Central memory CD4-positive, alpha-beta T cell (primary cell): ENCODE data around the gene RPL13.

Source experiments
- DNase-seq: peaks from one replicate; pipeline ENCODE4 v3.0.0; 2022

The RPL13 gene

GRCh38 chr16:89599451-89599858 is 39.0 kb downstream of the RPL13 start:
- no peak for DNase-seq

GRCh38 chr16:89599902-89600301 is 39.4 kb downstream of the RPL13 start:
- DNase-seq, result no peak

- no peak for DNase-seq
These were observed 39.9 kb downstream of the RPL13 start for GRCh38 chr16:89600427-89600826.

GRCh38 chr16:89600956-89601355 is 40.5 kb downstream of the RPL13 start:
- no peak for DNase-seq

GRCh38 chr16:89601906-89602272 is 41.4 kb downstream of the RPL13 start:
- DNase-seq, result no peak

GRCh38 chr16:89602273-89602951 is 41.9 kb downstream of the RPL13 start:
- peak; percentile 38 for DNase-seq

- no peak for DNase-seq
These were observed 42.6 kb downstream of the RPL13 start for GRCh38 chr16:89602952-89603590.

GRCh38 chr16:89604764-89605163 is 44.3 kb downstream of the RPL13 start:
- DNase-seq, result no peak

- no peak for DNase-seq
These were observed 44.9 kb downstream of the RPL13 start for GRCh38 chr16:89605186-89605970.

GRCh38 chr16:89606006-89606405 is 45.5 kb downstream of the RPL13 start:
- DNase-seq, result no peak

- DNase-seq, result no peak
These were observed 47.0 kb downstream of the RPL13 start for GRCh38 chr16:89607453-89607852.

- DNase-seq, result no peak
These were observed 47.7 kb downstream of the RPL13 start for GRCh38 chr16:89607937-89608740.

- no peak for DNase-seq
These were observed 49.6 kb downstream of the RPL13 start for GRCh38 chr16:89610108-89610453.

GRCh38 chr16:89612415-89613166 is 52.1 kb downstream of the RPL13 start:
- no peak for DNase-seq

- no peak for DNase-seq
These were observed 52.9 kb downstream of the RPL13 start, which contains the start of gene DPEP1 for GRCh38 chr16:89613231-89613953. DPEP1 (plus strand) TSS chr16:89613642; CDS start chr16:89630411, 16,769 bp downstream.

GRCh38 chr16:89613954-89614459 is 53.5 kb downstream of the RPL13 start:
- DNase-seq, result no peak
